Measurements from ENCODE around the gene SND1.

Gene SND1

DNA sequence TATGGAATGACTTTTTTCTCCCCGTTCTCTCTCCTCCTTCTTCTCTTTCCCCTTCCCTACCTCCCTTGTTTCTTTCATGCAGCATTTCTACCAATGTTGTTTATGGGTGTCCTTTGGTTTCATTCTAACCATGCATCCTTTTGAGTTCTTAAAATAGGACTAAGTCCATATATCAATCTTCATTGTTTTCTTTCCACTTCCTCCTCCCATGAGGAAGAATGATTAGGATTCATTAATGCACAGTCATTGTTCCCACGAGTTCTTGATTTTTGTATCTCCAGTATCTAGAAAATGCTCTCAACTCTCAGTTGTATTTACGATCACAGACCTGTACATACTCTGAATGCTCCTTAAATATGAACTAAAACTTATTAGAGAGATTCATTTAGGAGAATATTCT is 226.0 kb downstream of the SND1 start:
- CTCF ChIA-PET, result interaction anchor here (0.6 kb wide), 1 partner anchor 254 kb away, joined by 3 read pairs; no protein-coding TSS in a partner anchor

DNA sequence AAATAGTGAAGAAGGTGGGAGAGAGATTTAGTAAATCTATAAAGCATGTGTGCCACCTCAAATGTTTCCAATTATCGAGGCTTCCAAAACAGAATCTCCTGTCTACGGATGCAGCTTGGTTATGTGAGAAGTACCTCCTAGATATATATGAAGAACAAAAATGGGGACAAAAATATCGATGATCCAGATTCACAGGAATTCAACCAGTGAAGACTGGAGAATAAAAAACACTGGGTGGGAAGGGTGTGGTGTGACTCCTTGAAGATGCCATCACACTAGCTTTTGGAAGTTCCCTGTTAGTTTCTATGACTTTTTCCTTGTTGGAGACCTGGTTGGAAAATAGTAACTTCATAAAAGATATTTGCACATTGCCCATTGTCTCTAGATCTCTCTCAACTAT is 226.8 kb downstream of the SND1 start:
- TF ChIP-seq ZNF223 (tag by site-specific recombination; IDR thresholded peaks at IDR 0.05) (no peak), ZNF2 (tag by site-specific recombination; IDR thresholded peaks at IDR 0.05) (no peak), ZNF114 (tag by site-specific recombination; IDR thresholded peaks at IDR 0.05) (no peak), ZNF548 (tag by site-specific recombination; IDR thresholded peaks at IDR 0.05) (no peak), SP2 (tag by site-specific recombination; IDR thresholded peaks at IDR 0.05) (no peak), ZNF18 (tag by site-specific recombination; IDR thresholded peaks at IDR 0.05) (no peak), ZBTB20 (tag by site-specific recombination; IDR thresholded peaks at IDR 0.05) (no peak)
- Histone ChIP-seq H3K27ac (ENCODE audit: extremely low read depth, low read depth, low read length) (no peak overlapping the region), H3K36me3 (ENCODE audit: control insufficient read depth in 2 of 2, insufficient read depth in 1 of 2, low read length in 2 of 2) (no peaks in the 10 kb centered on the region), H3K4me1 (ENCODE audit: control insufficient read depth, insufficient read depth, low read length) (no peaks in the 10 kb centered on the region), H3K9me3 (ENCODE audit: control insufficient read depth, insufficient read depth, low read depth, low read length) (no peaks in the 10 kb centered on the region), H3K4me3 (ENCODE audit: low read depth, low read length) (no peak overlapping the region)
- CTCF ChIA-PET, result no interaction called here
- POLR2A ChIA-PET, result no interaction called here

More for the DNA sequence above, 226.0 kb downstream of the SND1 start:
- POLR2A ChIA-PET, result no interaction called here
- Histone ChIP-seq H3K36me3 (ENCODE audit: control insufficient read depth in 2 of 2, insufficient read depth in 1 of 2, low read length in 2 of 2) (no peaks in the 10 kb centered on the region), H3K27ac (ENCODE audit: extremely low read depth, low read depth, low read length) (no peak overlapping the region), H3K4me3 (ENCODE audit: low read depth, low read length) (no peak overlapping the region), H3K4me1 (ENCODE audit: control insufficient read depth, insufficient read depth, low read length) (no peaks in the 10 kb centered on the region), H3K9me3 (ENCODE audit: control insufficient read depth, insufficient read depth, low read depth, low read length) (no peaks in the 10 kb centered on the region)
- TF ChIP-seq ZNF416 (tag by site-specific recombination; IDR thresholded peaks at IDR 0.05), result no peak
- TF ChIP-seq, protein P1, sequence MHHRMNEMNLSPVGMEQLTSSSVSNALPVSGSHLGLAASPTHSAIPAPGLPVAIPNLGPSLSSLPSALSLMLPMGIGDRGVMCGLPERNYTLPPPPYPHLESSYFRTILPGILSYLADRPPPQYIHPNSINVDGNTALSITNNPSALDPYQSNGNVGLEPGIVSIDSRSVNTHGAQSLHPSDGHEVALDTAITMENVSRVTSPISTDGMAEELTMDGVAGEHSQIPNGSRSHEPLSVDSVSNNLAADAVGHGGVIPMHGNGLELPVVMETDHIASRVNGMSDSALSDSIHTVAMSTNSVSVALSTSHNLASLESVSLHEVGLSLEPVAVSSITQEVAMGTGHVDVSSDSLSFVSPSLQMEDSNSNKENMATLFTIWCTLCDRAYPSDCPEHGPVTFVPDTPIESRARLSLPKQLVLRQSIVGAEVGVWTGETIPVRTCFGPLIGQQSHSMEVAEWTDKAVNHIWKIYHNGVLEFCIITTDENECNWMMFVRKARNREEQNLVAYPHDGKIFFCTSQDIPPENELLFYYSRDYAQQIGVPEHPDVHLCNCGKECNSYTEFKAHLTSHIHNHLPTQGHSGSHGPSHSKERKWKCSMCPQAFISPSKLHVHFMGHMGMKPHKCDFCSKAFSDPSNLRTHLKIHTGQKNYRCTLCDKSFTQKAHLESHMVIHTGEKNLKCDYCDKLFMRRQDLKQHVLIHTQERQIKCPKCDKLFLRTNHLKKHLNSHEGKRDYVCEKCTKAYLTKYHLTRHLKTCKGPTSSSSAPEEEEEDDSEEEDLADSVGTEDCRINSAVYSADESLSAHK (tag by site-specific recombination; IDR thresholded peaks at IDR 0.05), result no peak
- no peak for TF ChIP-seq FEZF1 (tag by site-specific recombination; IDR thresholded peaks at IDR 0.05)
- no peak for TF ChIP-seq ZNF585B (tag by site-specific recombination; IDR thresholded peaks at IDR 0.05)
- no peak for TF ChIP-seq GLIS2 (tag by site-specific recombination; IDR thresholded peaks at IDR 0.05)
- TF ChIP-seq, protein P2, sequence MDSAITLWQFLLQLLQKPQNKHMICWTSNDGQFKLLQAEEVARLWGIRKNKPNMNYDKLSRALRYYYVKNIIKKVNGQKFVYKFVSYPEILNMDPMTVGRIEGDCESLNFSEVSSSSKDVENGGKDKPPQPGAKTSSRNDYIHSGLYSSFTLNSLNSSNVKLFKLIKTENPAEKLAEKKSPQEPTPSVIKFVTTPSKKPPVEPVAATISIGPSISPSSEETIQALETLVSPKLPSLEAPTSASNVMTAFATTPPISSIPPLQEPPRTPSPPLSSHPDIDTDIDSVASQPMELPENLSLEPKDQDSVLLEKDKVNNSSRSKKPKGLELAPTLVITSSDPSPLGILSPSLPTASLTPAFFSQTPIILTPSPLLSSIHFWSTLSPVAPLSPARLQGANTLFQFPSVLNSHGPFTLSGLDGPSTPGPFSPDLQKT (IDR thresholded peaks at IDR 0.05; ENCODE audit: borderline replicate concordance, low read depth, low read length), result no peak
- TF ChIP-seq ZNF529 (tag by site-specific recombination; IDR thresholded peaks at IDR 0.05; ENCODE audit: insufficient replicate concordance), result no peak
- TF ChIP-seq ZNF133 (tag by site-specific recombination; IDR thresholded peaks at IDR 0.05), result no peak
- no peak for TF ChIP-seq ZNF354C (tag by site-specific recombination; IDR thresholded peaks at IDR 0.05; ENCODE audit: borderline replicate concordance, low read depth)
- no peak for TF ChIP-seq ZSCAN16 (tag by site-specific recombination; IDR thresholded peaks at IDR 0.05)
- no peak for TF ChIP-seq SP3 (tag by site-specific recombination; IDR thresholded peaks at IDR 0.05)
- no peak for TF ChIP-seq KLF8 (tag by site-specific recombination; IDR thresholded peaks at IDR 0.05)
- TF ChIP-seq KLF16 (tag by site-specific recombination; IDR thresholded peaks at IDR 0.05), result no peak
- TF ChIP-seq, protein P3, sequence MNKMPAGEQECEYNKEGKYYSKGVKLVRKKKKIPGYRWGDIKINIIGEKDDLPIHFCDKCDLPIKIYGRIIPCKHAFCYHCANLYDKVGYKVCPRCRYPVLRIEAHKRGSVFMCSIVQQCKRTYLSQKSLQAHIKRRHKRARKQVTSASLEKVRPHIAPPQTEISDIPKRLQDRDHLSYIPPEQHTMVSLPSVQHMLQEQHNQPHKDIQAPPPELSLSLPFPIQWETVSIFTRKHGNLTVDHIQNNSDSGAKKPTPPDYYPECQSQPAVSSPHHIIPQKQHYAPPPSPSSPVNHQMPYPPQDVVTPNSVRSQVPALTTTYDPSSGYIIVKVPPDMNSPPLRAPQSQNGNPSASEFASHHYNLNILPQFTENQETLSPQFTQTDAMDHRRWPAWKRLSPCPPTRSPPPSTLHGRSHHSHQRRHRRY (tag by site-specific recombination; IDR thresholded peaks at IDR 0.05), result no peak
- no peak for TF ChIP-seq MEIS1 (CRISPR knock-in tag; IDR thresholded peaks at IDR 0.05; ENCODE audit: borderline replicate concordance)
- TF ChIP-seq ZNF654 (tag by site-specific recombination; IDR thresholded peaks at IDR 0.05; ENCODE audit: low read depth), result no peak
- TF ChIP-seq GLIS1 (tag by site-specific recombination; IDR thresholded peaks at IDR 0.05), result no peak
